Trophoblast cell (in vitro differentiated cells and primary cell): Measurements from ENCODE around the gene DPCD.

Source experiments
- DNase-seq, 2 donors: peaks; one replicate each; pipeline ENCODE4 v3.0.0-alpha.2; 2016
- H2AFZ ChIP-seq: 2 replicates; pipeline ENCODE4 v1.6.1; 2013; ENCODE audit warnings: low read length, moderate library complexity, mild to moderate bottlenecking; ENCODE audit not compliant: insufficient read depth, poor library complexity
- H2AK5ac ChIP-seq: 2 replicates; pipeline ENCODE4 v1.6.1; 2013; ENCODE audit warnings: mild to moderate bottlenecking, low read length
- H2BK120ac ChIP-seq: 2 replicates; pipeline ENCODE4 v1.6.1; 2013; ENCODE audit warnings: low read length, mild to moderate bottlenecking, moderate library complexity; ENCODE audit not compliant: insufficient read depth, poor library complexity
- H2BK12ac ChIP-seq: 2 replicates; pipeline ENCODE4 v1.6.1; 2013; ENCODE audit warnings: mild to moderate bottlenecking, low read length, moderate library complexity
- H2BK5ac ChIP-seq: 2 replicates; pipeline ENCODE4 v1.6.1; 2013; ENCODE audit warnings: low read length, low read depth, moderate library complexity, mild to moderate bottlenecking; ENCODE audit not compliant: poor library complexity
- H3K14ac ChIP-seq: 2 replicates; pipeline ENCODE4 v1.6.1; 2013; ENCODE audit warnings: mild to moderate bottlenecking, low read length
- H3K18ac ChIP-seq: 2 replicates; pipeline ENCODE4 v1.6.1; 2013; ENCODE audit warnings: mild to moderate bottlenecking, low read length
- H3K23ac ChIP-seq: 2 replicates; pipeline ENCODE4 v1.6.1; 2013; ENCODE audit warnings: low read length
- H3K27ac ChIP-seq: 2 replicates; pipeline ENCODE4 v1.5.1; 2013; ENCODE audit warnings: low read depth, mild to moderate bottlenecking, inconsistent platforms, low read length, moderate library complexity
- H3K27me3 ChIP-seq: 2 replicates; pipeline ENCODE4 v1.6.1; 2013; ENCODE audit warnings: inconsistent platforms, mild to moderate bottlenecking, low read length, moderate library complexity; ENCODE audit not compliant: insufficient read depth
- H3K36me3 ChIP-seq, 2 experiments: 1 replicate in 1 of 2; 2 replicates in 1 of 2; pipeline ENCODE4 v1.6.1; 2013; ENCODE audit warnings: low read length in 2 of 2, mild to moderate bottlenecking in 2 of 2, moderate library complexity in 1 of 2; ENCODE audit not compliant: insufficient read depth in 2 of 2, control insufficient read depth in 1 of 2
- H3K4ac ChIP-seq: 2 replicates; pipeline ENCODE4 v1.6.1; 2013; ENCODE audit warnings: low read depth, mild to moderate bottlenecking, low read length, moderate library complexity
- H3K4me1 ChIP-seq, 2 experiments: 1 replicate in 1 of 2; 2 replicates in 1 of 2; pipeline ENCODE4 v1.6.1; 2013; ENCODE audit warnings: low read length in 2 of 2, mild to moderate bottlenecking in 2 of 2, moderate library complexity in 1 of 2; ENCODE audit not compliant: insufficient read depth in 2 of 2, control insufficient read depth in 1 of 2
- H3K4me2 ChIP-seq: 2 replicates; pipeline ENCODE4 v1.6.1; 2013; ENCODE audit warnings: inconsistent platforms, mild to moderate bottlenecking, low read length, moderate library complexity
- H3K4me3 ChIP-seq: 2 replicates; pipeline ENCODE4 v1.5.1; 2013; ENCODE audit warnings: mild to moderate bottlenecking, low read depth, low read length, inconsistent platforms
- H3K79me1 ChIP-seq: one replicate; pipeline ENCODE4 v1.6.1; 2013; ENCODE audit warnings: low read length
- H3K79me2 ChIP-seq: 2 replicates; pipeline ENCODE4 v1.6.1; 2013; ENCODE audit warnings: low read length, mild to moderate bottlenecking; ENCODE audit not compliant: control insufficient read depth, insufficient read depth, poor library complexity
- H3K9ac ChIP-seq: 2 replicates; pipeline ENCODE4 v1.6.1; 2013; ENCODE audit warnings: mild to moderate bottlenecking, low read length
- H3K9me3 ChIP-seq: 2 replicates; pipeline ENCODE4 v1.6.1; 2013; ENCODE audit warnings: low read depth, mild to moderate bottlenecking, control low read depth, inconsistent platforms, low read length; ENCODE audit not compliant: insufficient read depth
- H4K12ac ChIP-seq: 2 replicates; pipeline ENCODE4 v1.6.1; 2013; ENCODE audit warnings: low read depth, mild to moderate bottlenecking, low read length, moderate library complexity
- H4K8ac ChIP-seq: 2 replicates; pipeline ENCODE4 v1.6.1; 2013; ENCODE audit warnings: low read depth, mild to moderate bottlenecking, low read length, moderate library complexity
- H4K91ac ChIP-seq: one replicate; pipeline ENCODE4 v1.6.1; 2013; ENCODE audit warnings: low read depth, mild to moderate bottlenecking, low read length, moderate library complexity
- WGBS: extraction: QIAGEN DNeasy Blood & Tissue Kit; methylation state at CpG from one replicate; pipeline ENCODE4 v1.1.7; 2013; ENCODE audit warnings: missing lambda C conversion rate; ENCODE audit not compliant: insufficient read length, insufficient coverage; ENCODE audit errors: extremely low coverage; 5-methylcytosine and 5-hydroxymethylcytosine counted together

The DPCD gene

GRCh38 chr10:101578803-101579515 lies 9.2 kb upstream of the DPCD start:
- Histone ChIP-seq H3K27ac (no peak overlapping the region), H3K79me2 (no peaks in the 10 kb centered on the region), H3K79me1 (no peaks in the 10 kb centered on the region), H3K23ac (no peak overlapping the region), H3K4me1 (no peaks in the 10 kb centered on the region), H2BK12ac (no peak overlapping the region), H3K18ac (no peak overlapping the region), H2AK5ac (no peak overlapping the region), H4K91ac (no peak overlapping the region), H3K4me3 (no peak overlapping the region), H3K9me3 (no peaks in the 10 kb centered on the region), H3K27me3 (no peaks in the 10 kb centered on the region), H3K4me2 (no peak overlapping the region), H2AFZ (no peak overlapping the region), H3K36me3 (peaks cover 29 to 30% of the 10 kb centered on the region in 2 experiments), H3K14ac (no peak overlapping the region), H3K9ac (no peak overlapping the region), H4K8ac (no peak overlapping the region), H2BK5ac (no peak overlapping the region), H2BK120ac (no peak overlapping the region), H3K4ac (no peak overlapping the region), H4K12ac (no peak overlapping the region)
- no CpG with 5 or more reads among the region's 13 CpGs for WGBS
- DNase-seq = no peak

- no CpG with 5 or more reads among the region's 12 CpGs for WGBS
- Histone ChIP-seq H3K9me3 (no peaks in the 10 kb centered on the region), H3K4me1 (no peaks in the 10 kb centered on the region)
These were observed 8.6 kb upstream of the DPCD start for GRCh38 chr10:101579516-101579870.

GRCh38 chr10:101580486-101581399 lies 7.4 kb upstream of the DPCD start:
- H3K14ac ChIP-seq = no peak overlapping the region
- no peak overlapping the region for H4K12ac ChIP-seq
- H3K18ac ChIP-seq = no peak overlapping the region
- no peak overlapping the region for H2BK120ac ChIP-seq
- H2BK5ac ChIP-seq = no peak overlapping the region
- H2AFZ ChIP-seq = no peak overlapping the region
- no peak overlapping the region for H4K91ac ChIP-seq
- peaks cover 34 to 37% of the 10 kb centered on the region in 2 experiments for H3K36me3 ChIP-seq
- H2AK5ac ChIP-seq = no peak overlapping the region
- H3K4me2 ChIP-seq = no peak overlapping the region
- H3K9me3 ChIP-seq = no peaks in the 10 kb centered on the region
- no peak overlapping the region for H4K8ac ChIP-seq
- H3K79me1 ChIP-seq = no peaks in the 10 kb centered on the region
- H3K4me1 ChIP-seq = no peaks in the 10 kb centered on the region
- H3K27me3 ChIP-seq = no peaks in the 10 kb centered on the region
- H3K4me3 ChIP-seq = no peak overlapping the region
- no CpG with 5 or more reads among the region's 10 CpGs for WGBS
- no peak overlapping the region for H2BK12ac ChIP-seq
- H3K79me2 ChIP-seq = no peaks in the 10 kb centered on the region
- no peak overlapping the region for H3K9ac ChIP-seq
- no peak overlapping the region for H3K27ac ChIP-seq
- no peak for DNase-seq
- no peak overlapping the region for H3K23ac ChIP-seq
- no peak overlapping the region for H3K4ac ChIP-seq

More at GRCh38 chr10:101579516-101579870, 8.6 kb upstream of the DPCD start:
- no peak overlapping the region for H4K91ac ChIP-seq
- H2AFZ ChIP-seq = no peak overlapping the region
- H3K36me3 ChIP-seq = peaks cover 32% of the 10 kb centered on the region in 2 experiments
- H3K4ac ChIP-seq = no peak overlapping the region
- no peak overlapping the region for H4K12ac ChIP-seq
- H3K4me3 ChIP-seq = no peak overlapping the region
- no peak overlapping the region for H3K9ac ChIP-seq
- H3K79me2 ChIP-seq = no peaks in the 10 kb centered on the region
- H3K14ac ChIP-seq = no peak overlapping the region
- H3K27ac ChIP-seq = no peak overlapping the region
- H2BK120ac ChIP-seq = no peak overlapping the region
- H3K4me2 ChIP-seq = no peak overlapping the region
- H4K8ac ChIP-seq = no peak overlapping the region
- H2BK12ac ChIP-seq = no peak overlapping the region
- H2AK5ac ChIP-seq = no peak overlapping the region
- H2BK5ac ChIP-seq = no peak overlapping the region
- no peak overlapping the region for H3K23ac ChIP-seq
- no peak overlapping the region for H3K18ac ChIP-seq
- no peak for DNase-seq
- H3K79me1 ChIP-seq = no peaks in the 10 kb centered on the region
- no peaks in the 10 kb centered on the region for H3K27me3 ChIP-seq

GRCh38 chr10:101585841-101586240 lies 2.3 kb upstream of the DPCD start:
- Histone ChIP-seq H3K23ac (no peak overlapping the region), H3K27me3 (no peaks in the 10 kb centered on the region), H3K9me3 (no peaks in the 10 kb centered on the region), H2BK5ac (no peak overlapping the region), H3K9ac (no peak overlapping the region), H4K91ac (no peak overlapping the region), H3K18ac (no peak overlapping the region), H3K4ac (no peak overlapping the region), H3K14ac (no peak overlapping the region), H4K12ac (no peak overlapping the region), H3K79me1 (peaks cover 3% of the 10 kb centered on the region), H2BK120ac (no peak overlapping the region), H3K4me1 (peaks cover 9 to 13% of the 10 kb centered on the region in 2 experiments), H3K4me3 (no peak overlapping the region), H3K36me3 (peaks cover 13 to 21% of the 10 kb centered on the region in 2 experiments), H3K79me2 (peaks cover 3% of the 10 kb centered on the region), H2BK12ac (no peak overlapping the region), H2AFZ (no peak overlapping the region), H2AK5ac (no peak overlapping the region), H3K27ac (no peak overlapping the region), H3K4me2 (no peak overlapping the region), H4K8ac (no peak overlapping the region)
- WGBS = no CpG with 5 or more reads among the region's 9 CpGs
- no peak for DNase-seq
